Neural progenitor cell (in vitro differentiated cells): ENCODE results near the gene STUB1.

Experiments used
- CTCF ChIP-seq: fragments of 200-600 bp; sonication (generic); IDR thresholded peaks from 2 replicates; pipeline ENCODE4 v1.5.1; 2017; ENCODE audit warnings: antibody characterized with exemption, mild to moderate bottlenecking
- EZH2 ChIP-seq: fragments of 200-600 bp; sonication (generic); IDR thresholded peaks from 2 replicates; pipeline ENCODE4 v1.6.1; 2017; ENCODE audit warnings: antibody characterized with exemption, mild to moderate bottlenecking, moderate library complexity
- EZH2phosphoT487 ChIP-seq: fragments of 200-600 bp; sonication (generic); IDR thresholded peaks from 2 replicates; pipeline ENCODE4 v1.6.1; 2017; ENCODE audit warnings: antibody characterized with exemption

- TF ChIP-seq CTCF (no peak), EZH2phosphoT487 (no peak), EZH2 (no peak)
Measured at GRCh38 chr16:726188-726437, 45.9 kb downstream of the STUB1 start.
